SHP77 treated with DMSO at 0.1 percent for 48 hours (cell line): ENCODE measurements around the gene RABGAP1L.
"Not testable (repeated sequence)": the region's sequence is repeated elsewhere in the genome, so short reads cannot be mapped to it uniquely, and the experiment has no call there.

Experiments
- DNase-seq: peaks from one replicate; lab custom pipeline; 2025; lab: John Stamatoyannopoulos, UW

RABGAP1L gene

DNA sequence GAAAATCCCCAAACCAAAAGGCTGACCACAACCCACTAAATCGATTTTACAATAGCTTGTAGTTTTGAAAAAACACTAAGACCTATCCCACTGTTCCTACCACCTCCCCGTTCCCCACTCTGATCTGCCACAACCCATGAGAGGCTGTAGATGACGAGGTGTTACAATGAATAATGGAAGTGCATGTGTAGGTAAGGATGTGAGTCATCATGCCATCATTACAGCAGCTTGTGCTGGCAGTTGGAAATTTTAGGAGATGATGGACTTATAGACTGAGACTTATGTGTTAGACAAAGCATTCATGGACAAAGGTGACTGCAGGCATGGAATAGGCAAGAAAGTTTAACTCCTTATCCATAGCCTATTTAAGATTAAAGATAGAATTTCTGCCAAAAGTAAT lies 655.7 kb downstream of the RABGAP1L start:
- no peak for DNase-seq

DNA sequence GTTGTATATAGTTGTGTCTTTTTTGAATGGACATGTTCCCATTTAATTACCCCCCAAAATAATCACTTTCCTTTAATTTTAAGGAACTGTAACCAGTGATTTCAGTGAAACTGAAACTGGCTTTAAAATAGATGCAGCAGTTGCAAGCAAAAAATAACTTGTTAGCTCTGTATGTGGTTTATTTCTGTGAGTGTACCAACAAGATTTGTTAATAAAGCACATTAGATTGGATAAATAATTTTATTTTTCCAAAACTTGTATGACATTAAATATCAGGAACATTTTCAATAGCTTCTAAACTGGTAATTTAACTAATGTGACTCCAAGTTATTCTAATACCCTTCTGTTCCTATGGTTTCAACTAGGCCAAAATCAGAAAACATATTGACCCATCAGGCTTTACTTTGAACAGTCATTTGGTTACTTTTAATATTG lies 656.2 kb downstream of the RABGAP1L start:
- DNase-seq, result no peak

DNA sequence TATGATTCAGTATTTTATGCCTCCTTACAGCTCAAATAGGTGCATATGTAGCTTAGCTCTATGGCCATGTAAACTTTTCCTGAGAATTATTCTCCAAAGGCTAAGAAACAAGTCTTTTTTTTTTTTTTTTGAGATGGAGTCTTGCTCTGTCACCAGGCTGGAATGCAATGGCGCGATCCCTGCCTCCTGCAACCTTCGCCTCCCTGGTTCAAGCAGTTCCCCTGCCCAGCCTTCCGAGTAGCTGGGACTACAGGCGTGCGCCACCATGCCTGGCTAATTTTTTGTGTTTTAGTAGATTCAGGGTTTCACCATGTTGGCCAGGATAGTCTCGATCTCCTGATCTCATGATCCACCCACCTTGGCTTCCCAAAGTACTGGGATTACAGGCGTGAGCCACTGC lies 657.3 kb downstream of the RABGAP1L start:
- not testable (repeated sequence) for DNase-seq

DNA sequence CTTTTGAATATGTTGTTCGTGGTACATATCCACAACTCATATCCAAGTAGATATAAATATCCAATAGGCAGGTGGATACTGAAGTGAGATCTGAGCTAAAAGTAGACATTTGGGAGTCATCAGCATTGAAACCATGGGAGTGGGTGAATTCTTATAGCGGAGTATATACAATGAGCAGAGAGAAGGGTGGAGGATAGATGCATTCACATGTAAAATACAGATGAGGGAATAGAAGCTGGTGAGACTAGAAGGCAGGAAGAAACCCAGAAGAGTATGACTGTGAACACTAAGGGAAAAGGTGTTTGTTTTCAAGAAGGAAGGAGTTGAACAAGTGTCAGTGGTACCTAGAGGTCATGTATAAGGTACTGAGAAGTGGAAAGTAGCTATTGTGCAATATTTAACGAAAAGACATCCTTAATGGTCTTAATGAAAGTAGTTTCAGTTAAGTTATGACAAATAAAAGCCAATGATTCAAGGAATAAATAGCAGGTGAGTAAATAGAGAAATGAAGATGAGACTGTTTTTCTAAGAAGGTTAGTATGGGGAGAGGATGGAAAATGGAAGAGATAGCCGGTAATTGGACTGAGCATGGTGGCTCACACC lies 658.8 kb downstream of the RABGAP1L start:
- no peak for DNase-seq

DNA sequence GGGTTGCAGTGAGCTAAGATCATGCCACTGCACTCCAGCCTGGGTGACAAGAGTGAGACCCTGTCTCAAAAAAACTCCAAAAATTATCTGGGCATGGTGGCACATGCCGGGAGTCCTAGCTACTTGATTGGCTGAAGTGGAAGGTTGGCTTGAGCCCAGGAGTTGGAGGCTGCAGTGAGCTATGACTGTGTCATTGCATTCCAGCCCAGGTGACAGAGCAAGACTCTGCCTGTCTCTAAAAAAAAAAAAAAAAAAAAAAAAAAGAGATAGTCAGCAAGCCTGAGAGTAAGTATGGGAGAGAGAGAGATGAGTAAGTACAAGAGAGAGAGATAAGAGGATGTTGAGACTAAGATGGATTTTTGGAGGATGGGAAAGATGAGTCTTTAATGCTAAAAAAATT lies 659.6 kb downstream of the RABGAP1L start:
- DNase-seq, result no peak

DNA sequence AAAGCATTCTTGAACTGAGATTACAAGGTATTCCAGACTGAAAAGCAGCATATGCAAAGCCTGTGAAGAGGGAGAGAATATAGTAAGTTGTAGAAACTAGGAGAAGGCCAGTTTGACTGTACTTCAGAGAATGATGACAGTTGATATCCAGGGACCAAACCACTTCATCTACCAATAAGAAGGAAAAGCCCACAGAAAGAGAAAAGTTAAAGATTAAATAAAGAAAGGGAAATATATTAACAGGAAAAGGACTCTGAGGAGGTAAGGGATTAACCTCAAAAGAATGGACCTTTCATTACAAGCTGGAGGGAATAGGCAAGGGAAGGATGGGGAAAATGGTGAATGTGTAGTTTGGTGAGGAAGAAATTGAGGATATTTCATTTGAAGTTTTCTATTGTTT lies 660.3 kb downstream of the RABGAP1L start:
- DNase-seq, result no peak

DNA sequence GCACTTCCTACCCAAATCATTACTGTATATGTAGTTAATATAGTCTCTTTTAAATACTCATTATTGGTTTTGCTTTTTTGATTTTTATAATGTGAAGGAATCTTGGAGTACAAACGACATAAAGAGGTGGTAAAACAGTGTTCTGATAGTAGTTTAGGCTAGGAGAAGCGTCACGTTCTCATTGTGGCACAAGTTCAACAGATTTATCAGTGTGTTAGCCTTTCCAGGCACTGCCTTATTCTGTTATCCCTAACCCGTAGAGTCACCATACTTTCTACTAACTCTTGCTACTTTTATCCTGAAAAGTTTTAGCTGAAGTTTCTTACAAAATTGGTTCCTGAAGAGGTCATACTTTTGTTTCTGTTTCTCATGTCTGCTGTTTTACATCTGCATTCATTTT lies 665.8 kb downstream of the RABGAP1L start:
- no peak for DNase-seq

DNA sequence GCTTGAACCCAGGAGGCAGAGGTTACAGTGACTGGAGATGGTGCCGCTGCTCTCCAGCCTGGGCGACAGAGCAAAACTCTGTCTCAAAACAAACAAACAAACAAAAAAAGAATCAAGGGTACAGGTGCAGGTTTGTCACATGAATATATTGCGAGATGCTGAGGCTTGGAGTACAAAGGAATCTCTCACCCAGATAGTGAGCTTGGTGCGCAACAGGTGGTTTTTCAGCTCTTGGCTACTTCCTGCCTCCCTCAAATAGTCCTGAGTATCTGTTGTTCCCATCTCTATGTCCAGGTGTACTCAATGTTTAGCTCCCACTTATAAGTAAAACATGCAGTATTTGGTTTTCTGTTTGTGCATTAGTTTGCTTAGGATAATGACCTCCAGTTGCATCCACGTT lies 666.5 kb downstream of the RABGAP1L start:
- no peak for DNase-seq

DNA sequence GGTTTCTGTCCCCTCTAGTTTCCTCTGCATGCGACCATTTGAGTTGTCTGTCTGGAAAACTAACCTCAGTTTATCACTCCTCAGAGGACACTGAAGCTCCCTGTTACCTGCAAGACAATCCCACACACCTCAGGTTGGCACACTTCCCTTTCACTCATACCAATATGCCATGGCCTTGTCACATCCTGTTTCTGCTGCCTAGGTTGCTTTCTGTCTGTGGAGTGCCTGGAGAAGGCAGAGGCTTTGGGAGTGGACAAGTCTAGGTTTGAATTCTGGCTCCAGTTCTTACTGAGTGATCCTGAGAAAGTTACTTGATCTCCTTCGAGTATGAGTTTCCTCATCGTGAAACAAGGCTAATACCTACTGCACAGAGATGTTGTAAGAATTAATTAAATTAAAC lies 668.9 kb downstream of the RABGAP1L start:
- DNase-seq, result no peak

DNA sequence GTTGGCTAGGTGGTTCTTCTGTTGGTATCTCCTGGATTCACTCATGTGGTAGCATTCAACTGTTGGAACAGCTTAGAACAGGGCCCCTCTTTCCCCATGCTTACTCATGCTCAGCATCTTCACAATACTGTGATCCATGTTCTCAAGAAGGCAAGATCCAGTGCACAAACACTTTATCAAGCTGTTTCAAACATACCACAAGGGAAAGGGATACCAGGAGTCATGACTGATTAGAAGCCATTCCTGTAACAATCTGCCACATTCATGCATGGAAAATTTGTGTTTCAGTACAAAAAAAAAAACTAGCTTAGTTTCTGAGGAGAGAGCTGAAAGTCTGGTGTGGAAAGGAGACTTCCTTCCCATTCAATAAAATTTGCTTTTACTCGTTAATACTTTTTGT lies 670.7 kb downstream of the RABGAP1L start:
- no peak for DNase-seq

DNA sequence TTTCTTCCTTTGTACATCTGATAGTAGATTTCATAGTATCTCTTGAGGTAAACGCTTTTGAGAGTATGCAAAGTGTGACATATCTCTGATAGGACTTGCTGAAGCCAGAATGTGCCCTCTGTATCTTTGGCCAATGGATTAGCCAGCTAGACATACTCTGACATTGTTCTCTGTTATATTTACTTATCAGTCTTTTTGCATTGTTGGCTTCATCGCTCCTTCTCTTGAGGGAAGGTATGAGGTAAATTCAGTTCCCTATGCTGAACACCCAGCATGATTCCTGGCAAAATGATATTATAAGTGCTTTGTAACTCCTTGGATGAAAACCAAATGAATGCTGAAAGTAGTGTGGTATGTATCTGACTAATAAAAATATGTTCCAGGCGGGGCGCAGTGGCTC lies 677.2 kb downstream of the RABGAP1L start:
- no peak for DNase-seq

DNA sequence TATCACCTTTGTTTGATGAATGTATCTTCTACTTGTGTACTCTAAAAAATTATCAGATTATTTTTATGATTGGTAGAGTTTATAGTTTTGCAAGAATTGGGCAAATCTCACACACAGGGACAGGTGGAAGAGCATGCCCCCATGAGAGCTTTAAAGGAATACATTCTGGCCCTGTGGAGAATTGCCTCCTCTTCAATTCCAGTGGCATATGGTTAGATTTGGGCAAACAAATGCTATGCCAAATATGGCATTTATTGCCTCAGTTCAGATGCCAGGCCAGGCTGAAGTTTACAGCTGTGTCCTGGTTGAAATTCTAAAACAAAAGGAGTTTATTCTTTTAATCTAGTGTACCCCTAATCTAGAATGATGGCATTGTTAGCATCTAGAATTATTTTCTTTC lies 678.1 kb downstream of the RABGAP1L start:
- no peak for DNase-seq

DNA sequence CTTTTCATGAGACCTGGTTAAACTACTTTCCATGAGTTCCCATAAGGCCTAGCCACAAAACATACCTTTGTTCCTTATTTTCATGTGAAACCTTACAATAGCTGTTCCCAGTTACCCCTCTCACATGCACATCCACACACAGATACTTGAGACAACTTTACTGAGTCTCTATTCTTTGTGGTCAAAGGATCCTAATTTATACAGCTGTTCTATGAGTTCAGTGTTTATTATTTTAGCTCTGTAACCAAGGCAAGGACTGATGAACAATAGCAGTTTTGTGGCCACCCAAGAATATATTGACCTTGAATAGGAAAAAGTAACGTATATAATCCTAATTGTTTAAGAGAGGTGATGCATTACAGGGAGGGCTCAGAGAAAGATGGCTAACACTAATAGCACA lies 679.9 kb downstream of the RABGAP1L start:
- no peak for DNase-seq

DNA sequence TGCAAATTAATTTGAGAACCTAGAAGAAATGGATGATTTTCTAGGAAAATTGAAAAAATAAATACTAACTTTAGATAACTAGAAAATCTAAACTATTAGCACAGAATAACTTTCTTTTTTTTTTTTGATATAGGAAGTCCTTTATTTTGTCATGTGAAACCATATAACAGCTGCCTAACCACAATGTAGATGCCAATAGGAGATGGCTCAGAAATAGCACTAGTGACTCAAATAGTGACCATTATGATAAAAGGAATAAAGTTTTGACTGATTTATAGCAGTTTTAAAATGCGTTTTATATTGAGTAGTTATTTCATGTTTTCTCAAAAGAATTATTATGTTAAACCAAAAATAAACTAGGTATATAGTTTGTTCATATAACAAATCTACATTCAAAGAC lies 682.4 kb downstream of the RABGAP1L start:
- no peak for DNase-seq

DNA sequence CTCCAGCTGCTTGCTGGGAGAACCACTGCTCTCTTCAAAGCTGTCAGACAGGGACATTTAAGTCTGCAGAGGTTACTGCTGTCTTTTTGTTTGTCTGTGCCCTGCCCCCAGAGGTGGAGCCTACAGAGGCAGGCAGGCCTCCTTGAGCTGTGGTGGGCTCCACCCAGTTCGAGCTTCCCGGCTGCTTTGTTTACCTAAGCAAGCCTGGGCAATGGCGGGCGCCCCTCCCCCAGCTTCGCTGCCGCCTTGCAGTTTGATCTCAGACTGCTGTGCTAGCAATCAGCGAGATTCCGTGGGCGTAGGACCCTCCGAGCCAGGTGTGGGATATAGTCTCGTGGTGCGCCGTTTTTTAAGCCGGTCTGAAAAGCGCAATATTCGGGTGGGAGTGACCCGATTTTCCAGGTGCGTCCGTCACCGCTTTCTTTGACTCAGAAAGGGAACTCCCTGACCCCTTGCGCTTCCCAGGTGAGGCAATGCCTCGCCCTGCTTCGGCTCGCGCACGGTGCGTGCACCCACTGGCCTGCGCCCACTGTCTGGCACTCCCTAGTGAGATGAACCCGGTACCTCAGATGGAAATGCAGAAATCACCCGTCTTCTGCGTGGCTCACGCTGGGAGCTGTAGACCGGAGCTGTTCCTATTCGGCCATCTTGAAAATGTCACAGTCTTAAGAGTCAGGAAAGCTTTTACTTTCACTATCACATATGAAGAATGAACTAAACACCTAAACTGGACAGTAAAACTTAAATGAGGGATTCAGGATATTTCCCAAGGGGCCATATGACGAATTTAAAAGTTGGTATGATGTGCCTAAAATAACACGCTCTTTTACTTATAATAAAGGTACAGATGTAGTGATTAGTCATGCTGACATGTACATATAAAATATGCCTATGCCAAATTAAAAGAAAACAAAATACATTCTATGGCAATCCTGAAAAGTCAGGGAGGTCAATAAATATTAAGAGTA lies 689.6 kb downstream of the RABGAP1L start:
- not testable (repeated sequence) for DNase-seq

DNA sequence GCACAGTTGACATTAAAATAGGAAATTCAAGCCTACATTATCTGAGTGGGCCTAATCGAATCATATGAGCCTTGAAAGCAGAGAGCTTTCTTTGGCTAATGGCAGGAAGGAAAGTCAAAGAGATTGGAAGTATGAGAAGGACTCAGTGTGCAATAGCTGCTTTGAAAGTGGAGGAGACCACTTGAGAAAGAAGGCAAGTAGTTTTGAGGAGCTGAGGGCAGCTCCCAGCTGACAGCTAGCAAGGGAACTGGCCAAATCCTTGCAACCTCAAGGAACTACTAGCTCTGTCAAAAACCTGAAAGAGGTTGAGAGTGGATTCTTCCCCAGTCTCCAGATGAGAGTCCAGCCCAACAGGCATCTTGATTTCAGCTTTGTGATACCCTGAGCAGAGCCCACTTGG lies 691.4 kb downstream of the RABGAP1L start:
- no peak for DNase-seq

DNA sequence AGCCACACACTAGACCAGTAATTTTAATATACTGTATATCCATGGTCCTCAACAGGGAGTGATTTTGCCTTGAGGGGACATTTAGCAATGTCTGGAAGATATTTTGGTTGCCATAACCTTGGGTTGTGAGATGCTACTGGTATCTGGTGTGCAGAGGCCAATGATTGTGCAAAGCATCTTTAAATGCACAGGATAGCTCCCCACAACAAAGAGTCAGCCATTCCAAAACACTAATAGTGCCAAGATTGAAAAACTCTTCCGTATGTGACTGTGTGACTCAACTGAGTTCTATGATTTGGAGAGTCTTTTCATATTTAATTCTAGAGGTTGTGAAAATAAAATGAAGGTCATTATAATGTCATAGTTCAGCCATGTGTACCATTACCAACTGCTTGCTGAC lies 699.0 kb downstream of the RABGAP1L start:
- DNase-seq, result no peak

DNA sequence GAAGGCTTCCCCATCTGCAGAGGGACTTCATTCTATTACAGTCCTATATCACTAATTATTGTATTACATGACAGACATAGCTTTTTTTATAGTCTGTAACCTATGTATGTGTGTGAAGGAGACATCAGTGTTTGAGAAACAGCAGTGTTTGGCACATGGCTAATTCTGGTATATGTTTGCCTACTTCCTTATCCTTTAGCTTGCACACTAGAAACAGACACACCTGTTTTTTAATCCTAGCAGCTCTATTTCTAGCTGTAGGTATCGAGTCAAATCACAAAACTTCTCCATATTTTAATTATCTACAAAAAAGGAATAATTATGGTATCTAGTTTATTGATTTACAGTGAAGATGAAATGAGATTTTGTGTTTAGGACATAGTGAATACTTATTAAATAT lies 711.0 kb downstream of the RABGAP1L start:
- DNase-seq, result no peak

DNA sequence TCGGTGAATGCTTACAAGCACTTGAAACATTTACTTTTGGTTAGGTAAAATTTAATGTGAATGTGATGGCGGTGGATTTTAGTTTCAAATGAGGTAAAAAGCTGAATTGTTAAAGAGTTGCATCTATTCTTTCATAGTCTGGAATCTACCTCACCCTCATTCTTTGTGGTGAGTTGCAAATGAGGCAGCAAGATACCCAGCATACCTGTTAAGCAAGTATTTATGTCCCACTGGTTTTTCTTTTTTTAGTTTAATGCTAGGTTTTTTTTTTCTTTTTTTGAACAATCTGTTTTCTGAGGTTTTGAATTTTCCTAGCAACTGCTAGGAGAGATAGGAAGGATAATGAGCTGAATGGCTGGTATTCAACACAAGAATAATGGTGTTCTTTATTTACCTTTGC lies 712.6 kb downstream of the RABGAP1L start:
- no peak for DNase-seq

DNA sequence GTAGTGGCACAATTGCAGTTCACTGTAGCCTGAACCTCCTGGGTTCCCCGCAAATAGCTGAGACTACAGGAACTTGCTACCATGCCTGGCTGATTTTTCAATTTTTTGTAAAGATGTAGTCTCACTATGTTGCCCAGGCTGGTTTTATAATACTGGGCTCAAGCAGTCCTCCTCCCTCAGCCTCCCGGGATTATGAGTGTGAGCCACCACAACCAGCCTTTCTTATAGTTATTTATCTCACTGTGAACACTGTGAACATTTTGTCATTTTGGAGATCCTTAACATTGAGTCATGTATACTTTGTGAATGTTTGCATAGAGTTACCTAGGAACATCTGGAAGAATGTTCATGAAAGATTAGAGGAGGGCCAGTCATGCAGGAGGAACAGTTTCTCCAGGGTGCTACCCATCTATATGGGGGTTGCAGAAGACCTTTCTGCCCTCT lies 713.3 kb downstream of the RABGAP1L start:
- no peak for DNase-seq

DNA sequence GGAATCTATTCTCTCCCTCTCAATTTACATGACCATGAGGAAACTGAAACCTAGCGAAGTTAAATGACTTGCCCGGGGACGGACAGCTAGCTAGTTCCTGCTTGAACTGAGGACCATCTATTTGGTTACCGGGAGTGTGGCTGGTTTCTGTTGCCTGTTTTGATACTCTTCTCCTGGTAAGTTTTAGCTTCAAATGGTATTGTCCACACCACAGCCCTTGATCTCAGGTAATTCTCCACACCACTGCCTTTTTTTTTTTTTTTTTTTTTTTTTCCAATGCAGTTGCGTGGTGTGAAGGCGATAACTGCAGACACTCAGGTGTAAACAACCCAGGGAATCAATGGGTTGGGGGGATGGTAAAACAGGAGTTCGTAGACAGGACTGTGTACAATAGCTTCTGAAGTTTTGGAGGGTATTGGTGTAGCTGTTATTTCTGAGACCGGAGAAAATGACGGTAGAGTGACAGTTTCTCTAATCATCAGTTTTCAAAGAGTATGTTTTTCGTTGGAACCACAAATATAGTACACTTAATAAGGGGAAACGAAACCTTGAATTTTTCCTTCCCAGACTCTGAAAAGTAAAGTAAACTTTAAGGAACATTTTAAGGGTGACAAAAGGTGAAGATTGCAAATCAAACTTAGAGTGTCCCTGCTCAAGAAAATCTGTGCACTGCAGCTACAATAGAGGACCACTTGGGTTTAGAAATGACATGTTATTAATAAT lies 715.2 kb downstream of the RABGAP1L start:
- no peak for DNase-seq

DNA sequence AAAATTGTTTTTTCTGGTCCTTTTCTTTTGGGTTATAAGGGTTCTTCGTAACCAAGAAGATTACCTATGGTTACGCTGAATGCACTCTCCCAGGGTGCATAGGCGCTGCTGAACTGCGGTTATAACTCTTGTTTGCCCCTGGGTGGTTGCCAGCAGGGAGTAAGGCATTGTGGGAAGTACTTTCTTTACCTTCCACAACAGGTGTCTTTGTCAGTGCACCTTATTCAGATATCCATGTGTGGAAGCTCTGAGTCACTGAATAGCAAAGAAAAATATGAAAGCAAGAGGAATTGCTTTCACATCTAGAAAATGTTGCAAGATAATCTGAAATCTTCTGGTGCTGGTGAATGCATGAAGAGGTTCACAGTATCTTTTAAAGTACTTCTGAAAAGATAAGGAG lies 716.0 kb downstream of the RABGAP1L start:
- DNase-seq, result peak; percentile 45

DNA sequence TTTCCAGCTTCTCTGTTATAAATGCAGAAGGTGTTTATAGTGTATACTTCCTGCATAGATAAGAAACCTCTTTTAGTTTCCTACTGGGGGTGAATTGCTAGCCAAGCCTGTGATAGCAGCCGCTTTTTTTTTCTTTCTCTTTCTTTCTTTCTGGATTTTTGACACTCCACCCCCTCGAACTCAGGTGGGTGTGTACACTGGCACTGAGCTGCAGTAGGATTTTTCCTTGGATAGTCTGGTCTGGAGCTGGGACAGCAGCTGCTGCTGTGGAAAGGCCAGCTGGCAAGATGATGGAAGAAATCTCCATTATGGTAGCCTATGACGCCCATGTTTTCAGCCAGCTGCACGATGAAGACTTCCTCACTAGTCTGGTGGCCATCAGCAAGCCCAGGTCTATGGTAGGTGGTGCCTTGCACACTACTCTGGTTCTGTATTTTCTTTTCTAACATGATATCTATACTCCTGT lies 717.9 kb downstream of the RABGAP1L start:
- DNase-seq, result peak; percentile 35
